HG02798 (cell line): Measurements from ENCODE around the gene CAMTA2.
"Not testable (repeated sequence)": the region's sequence is repeated elsewhere in the genome, so short reads cannot be mapped to it uniquely, and the experiment has no call there.

Experiments
- ATAC-seq: cut with Tn5 transposase; IDR thresholded peaks from one replicate; pipeline ENCODE4 v1.9.1; 2021; ENCODE audit warnings: mild to moderate bottlenecking; ENCODE audit not compliant: unreplicated experiment, poor library complexity

CAMTA2 gene

GRCh38 chr17:4935650-4936049 is 51.8 kb downstream of the CAMTA2 start:
- no peak for ATAC-seq

GRCh38 chr17:4934173-4934979 is 53.1 kb downstream of the CAMTA2 start:
- ATAC-seq: peak; percentile 47

DNA sequence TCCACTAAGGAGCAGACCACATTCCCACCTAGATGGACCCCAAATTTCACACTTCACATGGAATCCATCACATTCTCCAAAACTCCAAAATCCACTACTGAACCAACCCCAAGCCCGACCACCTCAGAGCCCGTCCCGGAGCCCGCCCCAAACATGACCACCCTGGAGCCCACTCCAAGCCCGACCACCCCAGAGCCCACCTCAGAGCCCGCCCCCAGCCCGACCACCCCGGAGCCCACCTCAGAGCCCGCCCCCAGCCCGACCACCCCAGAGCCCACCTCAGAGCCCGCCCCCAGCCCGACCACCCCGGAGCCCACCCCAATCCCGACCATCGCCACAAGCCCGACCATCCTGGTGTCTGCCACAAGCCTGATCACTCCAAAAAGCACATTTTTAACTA is 53.8 kb downstream of the CAMTA2 start:
- no peak for ATAC-seq

- no peak for ATAC-seq
Observed at GRCh38 chr17:4932756-4933155, 54.7 kb downstream of the CAMTA2 start.

DNA sequence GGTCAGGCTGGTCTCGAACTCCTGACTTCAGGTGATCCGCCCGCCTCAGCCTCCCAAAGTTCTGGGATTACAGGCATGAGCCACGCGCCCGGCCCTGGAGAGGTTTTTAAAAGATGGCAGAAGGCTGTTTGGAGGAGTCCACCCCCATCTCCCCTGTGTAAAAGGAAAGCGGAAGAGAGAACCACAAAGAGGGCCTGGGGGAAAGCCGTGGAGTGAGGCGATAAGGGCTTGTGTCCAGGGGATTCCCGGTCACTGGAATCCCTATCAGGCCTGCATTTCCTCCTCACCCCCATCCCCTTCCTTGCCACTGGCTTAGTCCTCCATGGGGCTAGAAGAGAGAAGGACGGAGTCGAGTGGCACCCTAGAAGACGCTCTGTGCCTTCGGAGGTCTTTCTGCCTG is 55.5 kb downstream of the CAMTA2 start, which contains the start of gene GP1BA:
GP1BA (plus strand) TSS at position 315 of the 400 bp plus-strand sequence. CDS start 328 bp downstream, outside the sequence.
- ATAC-seq: no peak

DNA sequence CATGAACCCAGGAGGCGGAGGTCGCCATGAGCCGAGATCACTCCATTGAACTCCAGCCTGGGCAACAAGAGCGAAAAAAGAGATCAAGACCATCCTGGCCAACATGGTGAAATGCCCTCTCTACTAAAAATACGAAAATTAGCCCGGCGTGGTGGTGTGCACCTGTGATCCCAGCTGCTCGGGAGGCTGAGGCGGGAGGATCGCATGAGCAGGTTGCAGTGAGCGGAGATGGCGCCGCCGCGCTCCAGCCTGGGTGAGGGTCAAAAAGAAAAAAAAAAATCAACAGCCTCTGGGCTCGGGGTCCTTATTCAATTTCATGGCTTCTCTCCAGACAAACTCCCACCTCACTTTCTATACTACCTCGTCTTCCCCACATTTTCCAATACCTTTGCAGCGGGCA is 58.6 kb downstream of the CAMTA2 start:
- ATAC-seq: no peak

DNA sequence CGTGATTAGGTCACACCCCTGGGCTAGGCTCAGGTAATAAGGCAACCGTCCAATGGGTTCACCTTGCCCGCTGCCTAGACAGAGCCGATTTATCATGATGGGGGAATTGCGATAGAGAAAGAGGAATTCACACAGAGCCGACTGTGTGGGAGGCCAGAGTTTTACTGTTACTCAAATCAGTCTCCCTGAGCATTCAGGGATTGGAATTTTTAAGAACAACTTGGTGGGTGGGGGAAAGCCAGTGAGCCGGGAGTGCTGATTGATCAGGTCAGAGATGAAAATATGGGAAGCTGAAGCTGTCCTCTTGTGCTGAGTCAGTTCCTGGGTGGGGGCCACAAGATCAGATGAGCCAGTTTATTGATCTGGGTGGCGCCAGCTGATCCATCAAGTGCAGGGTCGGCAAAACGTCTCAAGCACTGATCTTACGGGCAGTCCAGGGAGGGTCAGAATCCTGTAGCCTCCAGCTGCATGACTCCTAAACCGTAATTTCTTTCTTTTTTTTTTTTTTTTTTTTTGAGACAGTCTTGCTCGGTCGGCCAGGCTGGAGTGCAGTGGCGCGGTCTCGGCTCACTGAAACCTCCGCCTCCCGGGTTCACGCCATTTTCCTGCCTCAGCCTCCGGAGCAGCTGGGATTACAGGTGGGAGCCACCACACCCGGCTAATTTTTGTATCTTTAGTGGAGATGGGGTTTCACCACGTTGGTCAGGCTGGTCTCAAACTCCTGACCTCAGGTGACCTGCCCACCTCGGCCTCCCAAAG is 60.7 kb downstream of the CAMTA2 start:
- ATAC-seq: not testable (repeated sequence)

- ATAC-seq: no peak
Observed at GRCh38 chr17:4921320-4921719, 66.2 kb downstream of the CAMTA2 start.

- no peak for ATAC-seq
Observed at GRCh38 chr17:4920351-4921048, 67.0 kb downstream of the CAMTA2 start.

DNA sequence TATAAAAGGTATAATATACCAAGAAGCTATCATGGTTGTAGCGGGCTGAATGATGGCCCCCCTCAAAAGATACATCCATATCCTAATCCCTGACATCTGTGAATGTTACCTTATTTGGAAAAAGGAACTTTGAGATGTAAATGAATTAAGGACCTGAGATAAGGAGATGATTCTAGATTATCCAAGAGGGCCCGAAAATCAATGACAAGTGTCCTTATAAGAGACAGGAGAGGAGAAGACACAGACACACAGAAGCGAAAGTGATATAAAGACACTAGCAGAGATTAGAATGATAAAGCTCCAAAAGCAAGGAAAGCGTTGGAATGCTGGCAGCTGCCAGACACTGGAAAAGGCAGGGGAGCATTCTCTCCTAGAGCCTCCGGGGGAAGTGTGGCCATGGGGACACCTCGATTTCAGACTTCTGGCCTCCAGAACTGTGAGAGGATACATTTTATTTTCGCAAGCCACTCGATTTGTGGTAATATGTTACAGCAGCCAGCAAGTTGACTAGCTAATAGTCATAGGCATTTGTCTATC is 67.9 kb downstream of the CAMTA2 start:
- no peak for ATAC-seq
